SJSA1 (cell line): ENCODE results near the gene SLC12A7. TPM values are rescaled to one million over a fixed set of nuclear protein-coding genes. Genes with fewer than 3 reads are reported as not detected.

Experiments used
- DNase-seq, 2 experiments: peaks; one replicate each; pipeline ENCODE4 v3.0.0-alpha.2; 2015 to 2020; ENCODE audit warnings: low spot score in 2 of 2, low read depth in 1 of 2
- H3K27ac ChIP-seq: fragments of 250-450 bp; sonication (Bioruptor Pico); 2 replicates; pipeline ENCODE4 v1.5.1; 2020; ENCODE audit warnings: mild to moderate bottlenecking, moderate library complexity
- H3K27me3 ChIP-seq: fragments of 250-450 bp; sonication (Bioruptor Pico); replicated peaks from 2 replicates; pipeline ENCODE4 v1.5.1; 2020; ENCODE audit warnings: mild to moderate bottlenecking, moderate library complexity
- H3K36me3 ChIP-seq: fragments of 250-450 bp; sonication (Bioruptor Pico); 2 replicates; pipeline ENCODE4 v1.5.1; 2020; ENCODE audit warnings: mild to moderate bottlenecking
- H3K4me1 ChIP-seq: fragments of 250-450 bp; sonication (Bioruptor Pico); replicated peaks from 2 replicates; pipeline ENCODE4 v1.6.1; 2021; ENCODE audit warnings: mild to moderate bottlenecking
- H3K4me3 ChIP-seq: fragments of 250-450 bp; sonication (Bioruptor Pico); 2 replicates; pipeline ENCODE4 v1.5.1; 2020; ENCODE audit warnings: mild to moderate bottlenecking
- H3K9me3 ChIP-seq: fragments of 250-450 bp; sonication (Bioruptor Pico); replicated peaks from 2 replicates; pipeline ENCODE4 v1.5.1; 2020; ENCODE audit warnings: mild to moderate bottlenecking
- total RNA-seq: library from RNA; depleted of rRNA; stranded (reverse); fragments of >200 nt; shearing (Covaris generic); gene quantifications from 2 replicates; pipeline ENCODE4 v1.2.3, GENCODE V29; 2014

Gene SLC12A7
- total RNA-seq, 1 experiment from 2014 or later = 11.9 TPM

- Histone ChIP-seq H3K27me3 (no peaks in the 10 kb centered on the region), H3K4me1 (peaks cover 7% of the 10 kb centered on the region; the same call in 1 of the 2 replicates), H3K9me3 (no peaks in the 10 kb centered on the region; the same call in 1 of the 2 replicates), H3K4me3 (no peak overlapping the region), H3K27ac (no peak overlapping the region), H3K36me3 (peaks cover 45% of the 10 kb centered on the region; the same call in 1 of the 2 replicates)
- DNase-seq = no peak
These were observed 55.0 kb downstream of the SLC12A7 start for GRCh38 chr5:1056611-1057484.

- H3K27ac ChIP-seq = no peak overlapping the region
- no peaks in the 10 kb centered on the region for H3K27me3 ChIP-seq
- no peaks in the 10 kb centered on the region; the same call in 1 of the 2 replicates for H3K9me3 ChIP-seq
- DNase-seq = no peak
- H3K4me1 ChIP-seq = peaks cover 7% of the 10 kb centered on the region; the same call in 1 of the 2 replicates
- peaks cover 49% of the 10 kb centered on the region for H3K36me3 ChIP-seq
- no peak overlapping the region for H3K4me3 ChIP-seq
These were observed 55.8 kb downstream of the SLC12A7 start for GRCh38 chr5:1055896-1056610.

DNA sequence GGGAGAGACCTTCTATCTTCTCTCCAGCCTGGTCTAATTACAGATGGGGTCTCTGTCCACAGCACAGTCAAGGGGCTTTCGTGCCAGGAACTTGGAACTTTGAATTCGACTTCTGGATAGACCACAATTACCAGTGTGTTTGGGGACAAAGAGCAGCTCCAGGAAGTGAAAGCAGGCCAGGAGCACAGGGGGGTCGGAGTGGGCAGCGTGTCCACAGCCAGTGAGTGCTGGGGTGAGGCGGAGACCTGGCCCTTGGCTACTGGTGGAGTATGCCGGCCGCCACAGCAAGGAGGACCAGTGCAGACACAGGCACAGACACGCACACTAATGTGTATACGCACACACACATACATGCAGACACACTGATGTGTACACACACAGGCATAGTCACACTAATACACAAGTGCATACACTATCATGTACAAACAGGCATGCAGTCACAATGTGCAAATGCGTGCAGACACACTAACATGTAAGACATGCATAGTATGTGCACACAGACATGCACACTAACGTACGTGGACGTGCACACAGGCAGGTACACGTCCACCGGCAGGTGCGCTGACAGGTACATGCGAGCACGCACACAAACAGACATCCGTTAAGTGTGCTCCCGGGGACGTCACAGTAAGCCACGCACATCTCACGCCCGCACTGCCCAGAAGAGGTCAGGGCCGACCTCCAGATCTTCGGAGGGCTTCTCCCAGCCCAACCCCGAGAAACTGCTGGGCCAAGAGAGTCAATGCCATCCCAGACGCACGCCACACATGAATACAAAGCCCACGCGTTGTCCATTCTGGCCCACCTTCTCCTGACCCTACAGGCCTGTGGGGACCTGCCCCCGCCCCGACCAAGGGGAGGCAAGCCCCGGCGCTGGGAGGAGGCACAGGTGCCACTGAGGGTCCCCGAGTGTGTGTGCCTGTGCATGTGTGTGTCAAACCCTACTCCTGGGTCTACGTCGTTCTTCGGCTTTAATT lies 56.8 kb downstream of the SLC12A7 start:
- peaks cover 44% of the 10 kb centered on the region for H3K36me3 ChIP-seq
- no peak overlapping the region for H3K4me3 ChIP-seq
- H3K27ac ChIP-seq = no peak overlapping the region
- no peak for DNase-seq
- no peaks in the 10 kb centered on the region; the same call in 1 of the 2 replicates for H3K9me3 ChIP-seq
- H3K27me3 ChIP-seq = no peaks in the 10 kb centered on the region
- peaks cover 7% of the 10 kb centered on the region; the same call in 1 of the 2 replicates for H3K4me1 ChIP-seq

GRCh38 chr5:1054018-1054798 lies 57.7 kb downstream of the SLC12A7 start:
- no peak overlapping the region for H3K4me3 ChIP-seq

DNA sequence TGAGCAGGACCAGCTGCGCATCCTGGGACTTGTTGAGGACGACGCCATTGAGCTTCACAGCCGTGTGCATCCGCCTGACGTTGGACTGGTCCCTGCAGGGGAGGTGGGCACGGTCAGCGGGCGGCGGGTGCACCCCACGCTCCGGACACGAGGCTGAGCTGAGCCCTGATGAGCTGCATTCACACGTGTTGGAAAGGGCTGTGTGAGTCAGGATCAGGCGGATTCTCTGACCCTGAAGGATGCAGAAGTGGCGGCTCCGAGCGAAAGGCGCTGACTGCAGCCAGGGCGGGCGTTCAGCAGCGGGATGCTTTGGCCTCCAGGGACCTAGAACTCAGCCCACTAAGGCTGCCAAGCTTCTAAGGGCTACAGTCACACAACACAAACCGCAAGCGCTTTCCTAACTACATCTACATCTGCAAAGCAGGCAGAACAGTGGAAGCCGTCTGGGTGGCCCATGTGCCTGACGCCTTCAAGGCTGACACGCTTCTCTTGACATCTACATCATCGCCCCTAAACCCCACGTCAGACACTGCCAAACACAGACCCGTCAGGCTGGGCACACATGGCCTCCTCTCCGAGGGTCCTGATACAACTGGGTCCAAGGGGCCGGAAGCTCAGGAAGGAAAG lies 58.4 kb downstream of the SLC12A7 start:
- DNase-seq = no peak
- peaks cover 7% of the 10 kb centered on the region; the same call in 1 of the 2 replicates for H3K4me1 ChIP-seq
- H3K36me3 ChIP-seq = peaks cover 32% of the 10 kb centered on the region
- no peaks in the 10 kb centered on the region; the same call in 1 of the 2 replicates for H3K9me3 ChIP-seq
- H3K27me3 ChIP-seq = no peaks in the 10 kb centered on the region
- H3K27ac ChIP-seq = no peak overlapping the region
- no peak overlapping the region for H3K4me3 ChIP-seq

More at GRCh38 chr5:1054018-1054798, 57.7 kb downstream of the SLC12A7 start:
- no peak for DNase-seq
- Histone ChIP-seq H3K9me3 (no peaks in the 10 kb centered on the region; the same call in 1 of the 2 replicates), H3K36me3 (peaks cover 38% of the 10 kb centered on the region), H3K27ac (no peak overlapping the region), H3K4me1 (peaks cover 7% of the 10 kb centered on the region; the same call in 1 of the 2 replicates), H3K27me3 (no peaks in the 10 kb centered on the region)

- Histone ChIP-seq H3K4me1 (peaks cover 7% of the 10 kb centered on the region; the same call in 1 of the 2 replicates), H3K27me3 (no peaks in the 10 kb centered on the region), H3K9me3 (no peaks in the 10 kb centered on the region; the same call in 1 of the 2 replicates), H3K4me3 (no peak overlapping the region), H3K36me3 (peaks cover 31% of the 10 kb centered on the region), H3K27ac (no peak overlapping the region)
- DNase-seq = no peak
These were observed 59.0 kb downstream of the SLC12A7 start for GRCh38 chr5:1052641-1053390.

DNA sequence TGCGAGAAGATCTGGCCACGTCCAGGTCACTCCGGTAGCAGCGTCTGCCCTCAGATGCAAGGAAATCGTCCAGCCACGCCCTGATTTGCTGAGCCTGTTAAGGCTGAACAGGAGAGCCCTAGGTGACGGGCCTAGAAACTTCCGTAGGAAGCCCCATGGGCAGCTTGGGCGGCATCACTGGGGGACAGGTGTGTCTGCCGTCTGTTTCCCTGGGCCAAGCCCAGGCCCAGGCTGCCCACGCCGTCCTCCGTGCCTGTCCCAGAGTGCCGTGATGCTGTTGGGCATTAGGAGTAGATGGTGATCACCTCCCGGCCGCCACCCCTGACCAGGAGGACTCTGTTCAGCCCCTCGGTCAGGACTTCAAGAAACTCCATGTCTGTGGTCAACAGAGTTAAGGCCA lies 59.8 kb downstream of the SLC12A7 start:
- Histone ChIP-seq H3K27ac (no peak overlapping the region), H3K4me3 (no peak overlapping the region), H3K27me3 (no peaks in the 10 kb centered on the region), H3K36me3 (peaks cover 24% of the 10 kb centered on the region), H3K9me3 (peaks cover 2% of the 10 kb centered on the region; the same call in 1 of the 2 replicates), H3K4me1 (peaks cover 7% of the 10 kb centered on the region; the same call in 1 of the 2 replicates)
- no peak for DNase-seq

DNA sequence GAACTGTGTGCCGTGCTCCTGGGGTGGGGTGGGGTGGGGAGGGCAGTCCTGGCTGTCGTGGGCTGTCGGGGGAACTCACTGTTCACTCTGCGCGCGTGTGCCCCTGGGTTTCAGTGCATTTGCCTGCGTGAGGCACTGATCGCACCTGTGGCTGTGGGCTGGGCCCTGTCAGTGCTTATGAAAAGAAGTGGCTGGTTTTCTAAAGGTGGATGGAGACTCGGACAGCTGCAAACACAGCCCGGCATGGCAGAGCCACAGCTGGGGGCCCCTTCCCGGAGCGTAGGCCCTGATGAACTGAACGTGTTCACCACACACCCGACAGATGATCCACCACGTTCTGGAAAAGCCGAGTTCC lies 60.5 kb downstream of the SLC12A7 start:
- DNase-seq = no peak
- H3K4me3 ChIP-seq = no peak overlapping the region
- H3K4me1 ChIP-seq = peaks cover 7% of the 10 kb centered on the region; the same call in 1 of the 2 replicates
- no peak overlapping the region for H3K27ac ChIP-seq
- H3K9me3 ChIP-seq = peaks cover 4% of the 10 kb centered on the region; the same call in 1 of the 2 replicates
- peaks cover 17% of the 10 kb centered on the region for H3K36me3 ChIP-seq
- no peaks in the 10 kb centered on the region for H3K27me3 ChIP-seq

GRCh38 chr5:1050423-1051365 lies 61.2 kb downstream of the SLC12A7 start:
- peaks cover 7% of the 10 kb centered on the region; the same call in 1 of the 2 replicates for H3K4me1 ChIP-seq
- peaks cover 16% of the 10 kb centered on the region for H3K36me3 ChIP-seq
- no peak overlapping the region for H3K4me3 ChIP-seq
- peak in 1 of 2 experiments; percentile 35 for DNase-seq
- H3K27me3 ChIP-seq = no peaks in the 10 kb centered on the region
- no peak overlapping the region for H3K27ac ChIP-seq
- H3K9me3 ChIP-seq = peaks cover 5% of the 10 kb centered on the region; the same call in 1 of the 2 replicates

DNA sequence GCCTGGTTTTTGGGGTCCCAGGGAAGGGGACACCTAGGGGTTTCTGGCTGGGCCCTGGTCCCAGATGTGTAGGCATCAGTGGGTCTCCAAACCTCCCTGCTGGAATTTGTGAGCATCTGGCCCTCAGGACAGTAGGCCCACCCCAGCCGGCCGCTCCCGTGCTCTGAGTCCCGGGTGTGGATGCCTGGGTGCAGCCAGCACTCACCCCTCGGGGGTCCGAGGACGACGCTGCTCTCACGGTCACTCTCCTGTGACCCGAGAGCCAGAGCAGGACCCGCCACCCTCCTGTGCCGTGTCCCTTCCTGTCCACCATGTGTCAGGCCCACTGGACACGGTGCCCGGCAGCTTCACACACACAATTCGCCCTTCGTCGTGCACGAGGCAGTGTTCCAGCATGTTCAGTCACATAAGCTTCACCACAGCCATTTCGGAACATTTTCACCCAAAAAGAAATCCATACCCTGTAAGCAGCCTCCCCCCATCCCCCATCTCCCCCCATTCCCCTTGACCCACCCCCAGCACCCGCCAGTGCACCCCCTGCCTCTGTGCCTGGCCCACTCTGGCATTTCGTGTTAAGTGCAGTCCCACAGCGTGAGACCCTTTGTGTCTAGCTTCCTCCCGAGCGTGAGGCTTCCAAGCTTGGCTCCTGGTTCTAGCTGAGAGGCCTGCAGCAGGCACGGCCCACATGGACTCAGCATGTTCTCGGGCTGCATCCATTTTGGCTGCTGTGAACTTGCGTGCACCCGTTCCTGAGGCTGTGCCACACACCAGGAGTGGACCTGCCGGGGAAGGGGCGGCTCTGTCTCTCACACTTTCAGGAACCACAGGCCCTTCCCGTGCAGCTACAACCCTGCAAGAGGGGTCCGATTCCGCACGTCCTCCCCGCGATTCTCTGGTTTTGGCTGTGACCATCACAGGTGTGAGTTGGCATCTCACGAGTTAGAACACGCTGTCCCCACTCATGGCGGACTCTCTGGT lies 62.7 kb downstream of the SLC12A7 start:
- peaks cover 10% of the 10 kb centered on the region for H3K36me3 ChIP-seq
- H3K27me3 ChIP-seq = no peaks in the 10 kb centered on the region
- H3K27ac ChIP-seq = no peak overlapping the region
- H3K4me3 ChIP-seq = no peak overlapping the region
- DNase-seq = no peak
- H3K9me3 ChIP-seq = peaks cover 7% of the 10 kb centered on the region
- H3K4me1 ChIP-seq = peaks cover 7% of the 10 kb centered on the region; the same call in 1 of the 2 replicates
